Activated CD8-positive, alpha-beta memory T cell treated with anti-CD3 and anti-CD28 coated beads for 1 hour (primary cell): ENCODE data around the gene SLC39A11.
"Not testable (repeated sequence)": the region's sequence is repeated elsewhere in the genome, so short reads cannot be mapped to it uniquely, and the experiment has no call there.

Source experiments
- DNase-seq, 2 donors: peaks; one replicate each; pipeline ENCODE4 v3.0.0-alpha.2; 2020; ENCODE audit warnings: low read depth in 1 of 2; ENCODE audit errors: extremely low read depth in 1 of 2

The SLC39A11 gene

GRCh38 chr17:72730077-72730476 lies 362.4 kb downstream of the SLC39A11 start:
- DNase-seq: no peak

- DNase-seq: no peak
These were observed 365.6 kb downstream of the SLC39A11 start for GRCh38 chr17:72726936-72727335.

- peak in 1 of 2 donors; percentile 30 for DNase-seq
These were observed 366.9 kb downstream of the SLC39A11 start for GRCh38 chr17:72725433-72726068.

DNA sequence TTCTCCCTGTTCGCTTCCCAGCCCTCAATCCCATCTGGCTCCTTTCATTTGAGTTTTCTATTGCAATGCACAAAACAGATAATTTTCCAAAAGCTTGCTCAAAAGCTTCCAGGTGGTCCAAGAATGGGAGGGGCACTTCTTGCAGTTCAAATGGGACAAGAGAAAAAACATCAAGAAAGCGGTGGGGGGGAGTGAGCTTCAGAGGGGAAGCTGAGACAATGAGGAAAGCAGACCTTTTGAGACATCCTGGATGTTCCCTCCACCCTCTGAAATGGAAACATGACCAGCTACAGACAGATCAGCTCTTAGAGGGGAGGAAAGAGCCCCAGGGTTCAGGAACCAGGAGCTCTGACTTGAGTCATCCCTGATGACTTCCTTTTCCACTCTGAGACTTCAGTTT lies 368.2 kb downstream of the SLC39A11 start:
- no peak for DNase-seq

GRCh38 chr17:72723711-72724110 lies 368.8 kb downstream of the SLC39A11 start:
- no peak for DNase-seq

GRCh38 chr17:72720494-72720825 lies 372.0 kb downstream of the SLC39A11 start:
- DNase-seq: no peak

GRCh38 chr17:72719578-72720493 lies 372.7 kb downstream of the SLC39A11 start:
- DNase-seq: no peak

GRCh38 chr17:72719206-72719577 lies 373.3 kb downstream of the SLC39A11 start:
- DNase-seq: no peak

- DNase-seq: no peak
These were observed 374.8 kb downstream of the SLC39A11 start for GRCh38 chr17:72717676-72718075.

DNA sequence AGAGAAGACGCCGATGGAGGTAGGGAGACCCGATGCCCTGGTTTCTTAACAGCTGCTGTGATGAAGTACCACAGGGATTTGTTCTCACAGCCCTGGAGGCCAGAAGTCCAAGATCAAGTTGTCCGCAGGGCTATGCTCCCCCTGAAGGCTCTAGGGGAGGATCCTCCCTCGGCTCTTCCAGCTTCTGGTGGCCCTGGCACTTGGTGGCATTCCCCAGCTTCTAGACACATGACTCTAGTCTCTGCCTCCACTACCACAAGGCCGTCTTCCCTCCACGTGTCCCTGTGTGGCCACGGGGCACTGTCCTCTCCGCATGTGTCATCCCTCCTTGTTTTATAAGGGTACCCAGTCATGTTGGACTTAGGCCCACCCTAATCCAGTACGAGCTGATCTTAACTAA lies 375.2 kb downstream of the SLC39A11 start:
- no peak for DNase-seq

GRCh38 chr17:72715906-72716572 lies 376.4 kb downstream of the SLC39A11 start:
- DNase-seq: no peak

DNA sequence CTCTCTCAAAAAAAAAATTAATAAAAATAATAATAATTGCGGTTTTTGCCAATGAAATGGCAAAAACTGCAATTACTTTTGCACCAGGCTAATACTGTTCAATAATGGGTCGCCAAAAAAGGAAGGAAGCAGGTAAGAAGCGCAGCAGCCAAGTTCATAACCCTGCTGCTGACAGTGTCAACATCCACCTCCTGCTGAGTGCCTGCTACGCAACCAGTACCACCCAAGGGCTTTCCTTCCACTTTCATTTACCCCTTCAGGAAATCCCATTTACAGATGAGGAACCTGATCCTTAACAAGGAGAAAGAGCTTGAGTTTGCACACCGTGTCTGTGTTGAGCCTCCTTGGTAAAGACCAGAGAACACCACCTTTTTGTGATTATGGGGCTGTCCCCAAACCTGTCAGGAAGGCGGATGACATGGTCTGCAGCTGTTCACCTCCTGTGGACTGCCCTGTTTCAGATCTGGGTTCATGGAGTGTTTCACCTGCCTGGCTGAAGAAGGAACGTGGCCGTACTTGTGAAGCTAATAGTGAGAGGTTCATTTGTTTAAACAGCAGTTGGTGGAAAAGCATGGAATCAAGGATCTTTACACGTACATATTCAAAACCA lies 378.0 kb downstream of the SLC39A11 start:
- no peak for DNase-seq

- no peak for DNase-seq
These were observed 378.8 kb downstream of the SLC39A11 start for GRCh38 chr17:72713701-72714100.

- no peak for DNase-seq
These were observed 380.8 kb downstream of the SLC39A11 start for GRCh38 chr17:72711521-72712310.

- DNase-seq: no peak
These were observed 381.7 kb downstream of the SLC39A11 start for GRCh38 chr17:72710834-72711233.

DNA sequence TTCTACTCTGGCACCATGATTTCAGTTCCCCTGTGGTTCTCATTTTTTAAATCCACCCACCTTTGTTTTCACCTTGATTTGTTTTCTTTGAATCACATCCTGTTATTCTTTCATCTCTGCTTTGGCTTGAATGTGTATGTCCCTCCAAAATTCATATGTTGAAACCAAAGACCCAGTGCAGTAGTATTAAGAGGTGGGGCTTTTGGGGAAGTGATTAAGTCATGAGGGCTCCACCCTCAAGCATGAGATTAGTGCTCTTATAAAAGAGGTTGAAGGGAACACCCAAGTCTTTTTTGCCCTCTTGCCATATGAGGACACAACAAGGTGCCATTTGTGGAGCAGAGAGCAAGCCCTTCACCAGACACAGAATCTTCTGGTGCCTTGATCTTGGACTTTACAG lies 382.3 kb downstream of the SLC39A11 start:
- DNase-seq: no peak

DNA sequence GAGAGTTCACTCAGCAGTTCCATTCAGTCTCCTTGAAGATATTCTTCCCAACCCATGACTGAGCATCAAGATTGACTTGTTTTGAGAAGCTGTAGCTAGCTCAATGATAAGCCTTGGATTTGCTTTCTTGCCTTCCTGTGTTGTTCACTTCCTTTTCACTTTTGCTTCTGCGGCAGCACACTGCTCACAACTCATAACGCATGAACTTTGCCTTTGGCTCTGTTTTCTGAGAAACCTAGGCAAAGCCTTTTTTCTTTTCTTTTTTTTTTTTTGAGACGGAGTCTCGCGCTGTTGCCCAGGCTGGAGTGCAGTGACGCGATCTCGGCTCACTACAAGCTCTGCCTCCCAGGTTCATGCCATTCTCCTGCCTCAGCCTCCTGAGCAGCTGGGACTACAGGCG lies 383.8 kb downstream of the SLC39A11 start:
- not testable (repeated sequence) for DNase-seq

- DNase-seq: no peak
These were observed 384.6 kb downstream of the SLC39A11 start for GRCh38 chr17:72707881-72708280.

GRCh38 chr17:72706396-72706981 lies 386.0 kb downstream of the SLC39A11 start:
- no peak for DNase-seq

- no peak for DNase-seq
These were observed 386.5 kb downstream of the SLC39A11 start for GRCh38 chr17:72705905-72706395.
